ENCODE measurements around the gene DHX57.

The DHX57 gene, protein sequence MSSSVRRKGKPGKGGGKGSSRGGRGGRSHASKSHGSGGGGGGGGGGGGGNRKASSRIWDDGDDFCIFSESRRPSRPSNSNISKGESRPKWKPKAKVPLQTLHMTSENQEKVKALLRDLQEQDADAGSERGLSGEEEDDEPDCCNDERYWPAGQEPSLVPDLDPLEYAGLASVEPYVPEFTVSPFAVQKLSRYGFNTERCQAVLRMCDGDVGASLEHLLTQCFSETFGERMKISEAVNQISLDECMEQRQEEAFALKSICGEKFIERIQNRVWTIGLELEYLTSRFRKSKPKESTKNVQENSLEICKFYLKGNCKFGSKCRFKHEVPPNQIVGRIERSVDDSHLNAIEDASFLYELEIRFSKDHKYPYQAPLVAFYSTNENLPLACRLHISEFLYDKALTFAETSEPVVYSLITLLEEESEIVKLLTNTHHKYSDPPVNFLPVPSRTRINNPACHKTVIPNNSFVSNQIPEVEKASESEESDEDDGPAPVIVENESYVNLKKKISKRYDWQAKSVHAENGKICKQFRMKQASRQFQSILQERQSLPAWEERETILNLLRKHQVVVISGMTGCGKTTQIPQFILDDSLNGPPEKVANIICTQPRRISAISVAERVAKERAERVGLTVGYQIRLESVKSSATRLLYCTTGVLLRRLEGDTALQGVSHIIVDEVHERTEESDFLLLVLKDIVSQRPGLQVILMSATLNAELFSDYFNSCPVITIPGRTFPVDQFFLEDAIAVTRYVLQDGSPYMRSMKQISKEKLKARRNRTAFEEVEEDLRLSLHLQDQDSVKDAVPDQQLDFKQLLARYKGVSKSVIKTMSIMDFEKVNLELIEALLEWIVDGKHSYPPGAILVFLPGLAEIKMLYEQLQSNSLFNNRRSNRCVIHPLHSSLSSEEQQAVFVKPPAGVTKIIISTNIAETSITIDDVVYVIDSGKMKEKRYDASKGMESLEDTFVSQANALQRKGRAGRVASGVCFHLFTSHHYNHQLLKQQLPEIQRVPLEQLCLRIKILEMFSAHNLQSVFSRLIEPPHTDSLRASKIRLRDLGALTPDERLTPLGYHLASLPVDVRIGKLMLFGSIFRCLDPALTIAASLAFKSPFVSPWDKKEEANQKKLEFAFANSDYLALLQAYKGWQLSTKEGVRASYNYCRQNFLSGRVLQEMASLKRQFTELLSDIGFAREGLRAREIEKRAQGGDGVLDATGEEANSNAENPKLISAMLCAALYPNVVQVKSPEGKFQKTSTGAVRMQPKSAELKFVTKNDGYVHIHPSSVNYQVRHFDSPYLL (N-terminal part only)

DNA sequence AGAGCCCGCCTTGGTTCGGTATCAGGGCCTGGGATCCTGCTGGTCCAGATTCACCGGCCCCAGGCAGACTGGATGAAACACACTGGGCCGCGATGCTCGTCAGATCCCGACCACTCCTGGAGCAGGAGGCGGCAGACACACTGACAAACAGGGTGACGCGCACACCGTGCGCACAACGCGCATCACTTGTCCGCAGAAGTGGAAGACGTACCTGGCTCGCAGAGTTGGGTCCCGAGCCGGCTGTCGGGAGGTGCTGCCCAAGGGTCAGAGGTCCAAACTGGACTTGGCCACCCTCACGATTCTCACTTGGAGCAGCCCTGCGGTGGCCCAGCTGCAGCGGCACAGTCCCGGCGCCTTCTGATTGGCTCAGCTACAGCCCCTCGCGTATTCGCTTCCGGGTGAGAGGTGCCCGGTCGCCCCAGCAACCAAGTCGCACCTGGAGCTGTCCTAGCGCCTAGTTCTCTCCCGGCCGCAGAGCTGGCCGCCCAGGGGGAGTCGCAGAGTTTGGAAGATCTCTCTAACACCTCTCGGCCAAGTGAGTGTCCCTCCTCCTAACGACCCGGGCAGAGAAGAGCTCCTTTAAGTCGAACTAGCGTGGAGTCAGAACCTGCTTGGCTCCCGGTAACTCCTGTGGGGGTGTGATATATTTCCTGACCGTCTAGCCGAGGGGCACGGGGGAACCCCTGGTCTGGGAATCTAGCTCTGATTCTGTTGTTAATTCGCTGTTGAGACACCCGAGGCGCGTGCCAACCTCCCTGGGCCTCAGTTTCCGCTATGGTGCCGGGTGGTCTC, at the start of gene DHX57, which contains the start of gene MORN2:
Gene DHX57 (minus strand): TSS at position 359 of the 792 bp plus-strand sequence. CDS start 7,529 bp downstream, outside the sequence.
Gene MORN2 (plus strand): TSS at position 401 of the 792 bp plus-strand sequence.
- DNase-seq: peak; percentile 55 to 82

DNA sequence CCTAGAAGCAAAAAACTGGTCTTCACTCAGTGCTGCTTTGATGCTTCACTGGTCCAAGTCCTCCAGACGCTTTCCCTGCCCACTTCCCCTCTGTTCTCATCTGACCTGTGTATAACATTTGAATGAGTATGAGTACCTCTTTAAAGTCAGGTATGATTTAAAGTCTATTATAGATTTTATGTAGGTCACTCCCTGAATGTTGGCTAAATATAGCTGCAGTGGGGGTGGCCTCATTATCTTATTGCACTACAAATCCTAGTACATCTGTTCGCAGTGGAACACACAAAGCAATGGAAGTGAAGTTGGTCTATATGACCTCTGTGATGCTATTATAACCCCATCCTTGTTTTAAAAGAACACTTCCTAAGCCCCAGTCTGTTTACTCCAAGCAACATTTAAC, 47.2 kb upstream of the DHX57 start:
- DNase-seq: no peak

DNA sequence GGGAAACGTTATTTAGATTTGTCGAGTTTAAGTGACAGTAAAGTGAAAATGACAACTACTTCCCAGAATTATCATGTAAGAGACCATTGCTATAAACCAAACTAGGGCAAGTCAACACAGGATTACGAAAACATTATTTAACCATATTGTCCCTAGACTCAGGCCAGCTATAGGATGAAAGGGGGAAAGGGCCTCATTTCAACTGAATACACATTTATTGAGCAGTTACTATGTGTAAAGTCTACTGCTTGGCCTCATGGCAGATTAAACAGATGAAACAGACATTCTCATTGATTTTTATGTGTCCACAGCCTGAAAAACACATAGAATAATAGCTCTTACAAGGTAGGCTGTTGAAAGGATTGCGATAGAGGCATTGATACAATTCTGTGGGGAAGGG, 46.7 kb upstream of the DHX57 start:
- DNase-seq: no peak

DNA sequence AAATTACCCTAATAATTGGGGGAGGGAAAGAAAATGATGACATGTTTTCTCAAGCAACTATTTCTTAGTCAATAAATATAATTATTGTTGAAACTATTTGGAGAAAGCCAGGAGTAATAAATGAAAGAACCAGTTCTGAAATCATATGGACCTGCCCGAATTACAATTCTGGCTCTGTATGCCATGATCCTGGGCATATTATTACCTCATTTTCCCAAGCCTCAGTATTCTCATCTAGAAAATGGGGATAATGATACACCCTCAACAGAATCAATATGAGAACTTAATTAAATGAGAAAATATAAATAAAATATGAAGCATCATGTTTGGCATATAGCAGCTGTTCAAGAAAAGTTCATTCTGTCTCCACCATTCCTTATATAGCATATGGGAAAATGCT, 36.9 kb upstream of the DHX57 start:
- DNase-seq: no peak

DNA sequence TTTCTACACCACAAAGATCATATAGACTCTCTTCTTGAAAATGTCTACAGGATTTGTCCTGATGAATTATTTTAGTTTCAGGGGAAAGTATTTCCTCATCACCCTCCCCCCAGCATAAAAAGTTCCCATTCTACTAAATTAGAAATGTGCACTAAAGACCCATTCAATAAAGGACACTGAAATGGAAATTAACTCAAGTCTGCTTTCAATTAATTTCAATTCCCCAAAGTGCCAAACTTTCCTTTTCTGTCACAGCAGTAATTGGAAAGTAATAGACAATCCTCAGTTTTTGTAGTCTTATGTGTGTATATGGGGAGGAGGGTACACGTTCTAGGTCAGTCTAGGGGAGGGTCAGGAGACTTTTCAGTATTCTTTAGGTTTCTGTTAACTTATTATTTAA, 35.5 kb upstream of the DHX57 start:
- no peak for DNase-seq

DNA sequence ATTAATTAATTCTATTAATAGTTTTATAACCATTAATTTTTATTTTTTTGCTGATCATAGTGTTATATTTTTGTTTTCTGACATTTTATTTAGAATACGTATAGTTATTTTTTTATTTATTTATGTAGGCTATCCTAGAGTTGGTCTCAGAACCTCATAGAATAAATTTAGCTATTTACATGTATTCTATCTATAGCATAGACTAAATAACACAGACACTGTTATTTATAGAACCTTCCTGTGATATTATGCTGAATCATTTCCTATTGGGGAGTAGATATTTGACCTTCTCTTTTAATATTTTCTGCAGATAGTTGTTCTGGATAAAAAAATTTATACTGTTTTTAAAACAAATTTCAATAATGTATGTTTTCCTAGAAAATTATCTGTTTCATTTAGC, 34.1 kb upstream of the DHX57 start:
- no peak for DNase-seq

DNA sequence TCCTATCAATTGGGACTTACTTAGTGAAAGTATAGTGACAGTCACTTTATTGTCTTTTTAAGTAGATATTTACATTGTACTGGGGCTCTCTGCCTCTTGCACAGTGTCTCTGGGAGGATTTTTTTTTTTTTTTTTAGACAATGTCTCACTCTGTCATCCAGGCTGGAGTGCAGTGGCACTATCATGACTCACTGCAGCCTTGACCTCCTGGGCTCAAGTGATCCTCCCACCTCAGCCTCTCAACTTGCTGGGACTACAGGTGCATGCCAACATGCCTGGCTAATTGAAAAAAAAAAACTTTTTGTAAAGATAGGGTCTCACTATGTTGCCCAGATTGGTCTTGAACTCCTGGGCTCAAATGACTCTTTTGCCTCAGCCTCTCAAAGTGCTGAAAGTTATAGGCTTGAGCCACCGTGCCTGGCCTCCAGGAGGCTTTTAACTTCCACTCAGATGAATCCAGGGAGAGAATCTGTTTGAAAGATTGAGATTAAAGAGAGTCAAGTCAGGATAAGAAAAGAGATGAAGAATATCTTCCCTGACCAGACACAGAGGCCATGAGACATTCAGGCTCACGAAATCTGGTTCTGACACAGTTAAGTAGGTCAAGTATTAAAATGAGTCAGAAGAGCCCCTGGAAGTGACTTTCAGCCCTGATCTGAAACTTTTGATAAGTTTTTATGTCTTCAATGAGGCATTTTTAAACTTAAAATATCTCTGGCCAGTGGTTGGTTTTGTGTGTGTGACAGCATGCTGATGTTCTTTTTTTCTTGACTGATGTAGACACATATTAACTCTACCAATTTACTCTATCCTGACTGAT, 32.2 kb upstream of the DHX57 start:
- DNase-seq: no peak

DNA sequence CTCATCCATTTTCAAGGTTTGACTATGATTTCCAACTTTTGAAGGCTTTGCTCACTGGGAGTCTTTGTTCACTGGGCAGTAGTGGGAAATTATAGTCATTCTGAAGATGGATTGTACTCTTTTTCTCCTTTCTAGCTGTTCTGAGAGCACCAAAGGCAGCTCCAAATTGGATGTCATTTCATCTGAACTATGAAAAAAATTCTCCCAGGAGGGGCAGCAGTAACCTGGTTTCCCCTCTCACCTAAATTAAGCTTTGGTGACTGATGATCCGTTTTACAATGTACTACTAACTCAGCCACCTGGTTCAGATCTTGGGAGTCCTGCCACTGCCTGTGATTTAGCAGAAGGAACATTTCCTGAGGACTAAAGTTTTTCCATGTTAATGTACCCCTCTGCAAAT, 31.5 kb upstream of the DHX57 start:
- DNase-seq: no peak

DNA sequence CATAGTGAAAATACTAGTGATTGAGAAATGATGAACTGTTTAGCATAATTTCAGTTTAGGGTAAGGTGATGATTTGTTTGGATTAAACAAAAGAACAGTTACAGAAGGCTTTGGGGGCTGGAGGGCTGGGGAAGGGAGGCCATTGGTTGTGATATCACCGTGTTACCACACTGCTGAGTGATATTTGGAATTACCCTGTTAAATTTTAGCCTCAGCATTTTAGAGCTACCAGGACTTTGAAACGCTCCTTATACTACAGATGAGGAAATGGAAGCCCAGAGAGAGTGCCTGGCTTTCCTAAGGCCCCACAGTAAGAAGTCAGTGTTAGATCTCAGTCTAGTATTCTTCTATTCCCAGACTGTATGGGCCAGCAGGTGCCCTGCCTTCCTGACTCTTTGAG, 29.5 kb upstream of the DHX57 start:
- DNase-seq: no peak

DNA sequence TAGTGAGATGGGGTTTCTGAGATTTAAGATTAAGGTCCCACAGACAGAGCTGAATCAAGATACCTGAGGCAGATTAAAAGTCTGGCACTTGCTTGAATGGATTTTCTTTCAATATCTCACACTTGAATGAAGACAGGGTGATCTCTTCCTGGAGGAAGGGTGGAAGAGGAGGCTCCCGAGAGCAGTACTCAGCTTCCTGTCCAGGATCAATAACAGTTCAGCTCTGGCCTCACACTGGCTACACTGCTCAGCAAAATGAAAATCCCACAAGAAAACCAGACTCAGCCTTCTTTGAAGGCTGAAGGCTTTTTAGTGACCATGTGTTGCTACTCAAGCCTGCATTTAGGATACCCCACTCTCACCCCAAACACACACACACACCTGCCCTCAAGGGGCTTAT, 25.0 kb upstream of the DHX57 start:
- no peak for DNase-seq

DNA sequence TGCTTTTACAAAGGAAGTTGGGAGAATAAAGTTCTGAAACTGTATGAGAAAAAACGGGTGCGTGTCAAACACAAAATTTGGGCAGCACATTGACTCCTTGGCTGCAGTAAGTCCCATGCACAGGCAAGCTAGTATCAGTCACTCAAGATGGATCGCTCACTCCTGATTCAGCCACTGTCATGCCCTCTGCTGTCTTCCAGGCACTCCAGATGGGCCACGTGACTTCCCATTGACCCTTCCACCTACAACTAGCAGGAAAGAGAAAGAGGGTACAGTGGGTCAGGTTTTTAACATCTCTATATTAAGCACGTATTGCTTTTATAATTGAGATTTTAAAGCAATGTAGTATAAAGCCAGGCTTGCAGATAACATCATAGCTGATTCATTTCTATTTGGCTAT, 22.5 kb upstream of the DHX57 start:
- no peak for DNase-seq

DNA sequence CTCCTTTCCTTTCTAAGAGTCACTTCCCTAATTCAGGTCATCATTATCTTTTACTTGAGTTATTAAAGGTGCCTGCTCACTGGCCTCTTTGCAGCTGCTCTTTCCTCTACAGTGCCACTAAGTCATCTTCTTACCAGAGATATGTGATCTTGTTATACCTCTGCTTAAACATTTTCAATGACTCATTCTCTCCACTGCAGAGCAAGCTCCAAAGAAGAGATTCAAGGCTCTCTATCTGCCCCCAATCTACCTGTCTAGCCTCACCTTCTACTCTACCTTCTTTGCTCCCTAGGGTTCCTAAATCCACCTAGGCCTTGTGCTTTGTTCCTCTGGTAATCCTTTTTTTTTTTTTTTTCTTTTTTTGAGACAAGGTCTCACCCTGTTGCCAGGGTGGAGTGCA, 17.1 kb upstream of the DHX57 start:
- DNase-seq: no peak

DNA sequence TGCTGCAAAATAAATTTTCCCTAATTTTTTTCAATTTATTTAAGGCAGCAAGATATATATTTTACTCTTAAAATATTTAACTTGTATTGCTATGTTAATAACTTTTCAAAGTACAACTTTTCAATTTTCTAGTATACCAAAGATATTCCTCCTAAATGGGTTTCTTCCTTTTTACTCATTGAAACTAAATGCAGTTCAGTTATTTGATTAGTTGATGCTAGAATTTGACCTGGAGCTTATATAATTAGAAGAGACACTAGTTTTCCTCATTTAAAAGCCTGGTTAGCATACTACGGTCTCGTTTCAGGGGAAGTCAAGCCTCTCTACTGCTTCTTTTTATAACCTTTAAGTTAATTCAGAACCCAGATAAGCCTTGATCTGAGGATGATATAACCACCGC, 13.8 kb upstream of the DHX57 start, which contains the start of gene ARHGEF33:
Gene ARHGEF33 (plus strand): TSS at position 301 of the 400 bp plus-strand sequence. CDS start 29,573 bp downstream, outside the sequence.
- no peak for DNase-seq

DNA sequence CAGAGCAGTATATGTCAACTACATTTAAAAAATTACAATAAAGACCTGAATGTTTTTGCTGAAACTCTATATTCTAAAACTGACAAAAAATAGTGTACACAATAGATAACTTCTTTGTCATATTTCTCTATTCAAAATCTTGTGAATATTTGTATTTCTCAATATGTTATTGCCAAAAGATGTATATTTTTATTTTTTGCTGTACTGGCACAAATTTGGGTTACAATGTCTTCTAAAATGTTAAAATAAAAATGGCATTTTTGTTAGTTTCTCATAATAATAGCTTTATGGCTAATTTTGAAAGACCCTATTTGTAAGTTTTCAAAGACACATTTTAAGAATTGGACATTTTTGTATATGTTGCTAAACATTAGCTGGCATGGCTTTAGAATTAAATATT, 13.3 kb upstream of the DHX57 start:
- no peak for DNase-seq

DNA sequence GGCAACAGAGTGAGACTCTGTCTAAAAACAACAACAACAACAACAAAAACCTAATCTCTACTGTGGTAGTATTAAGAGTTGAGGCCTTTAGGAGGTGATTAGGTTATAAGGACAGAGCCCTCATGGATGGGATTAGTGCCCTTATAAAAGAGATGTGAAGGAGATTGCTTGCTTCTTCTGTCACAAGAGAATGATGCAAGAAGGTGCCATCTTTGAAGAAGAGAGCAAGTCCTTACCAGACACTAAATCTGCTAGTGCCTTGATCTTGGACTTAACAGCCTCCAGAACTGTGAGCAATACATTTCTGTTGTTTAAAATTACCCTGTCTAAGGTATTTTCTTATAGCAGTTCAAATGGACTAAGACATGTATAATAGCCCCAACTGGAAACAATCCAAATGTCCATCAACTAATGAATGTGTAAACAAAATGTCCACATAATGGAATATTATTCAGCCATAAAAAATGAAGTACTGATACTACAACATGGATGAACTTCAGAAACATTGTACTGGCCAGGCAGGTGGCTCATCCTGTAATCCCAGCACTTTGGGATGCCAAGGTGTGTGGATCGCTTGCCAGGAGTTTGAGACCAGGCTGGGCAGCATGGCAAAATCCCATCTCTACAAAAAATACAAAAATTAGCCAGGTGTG, 12.3 kb upstream of the DHX57 start:
- no peak for DNase-seq

DNA sequence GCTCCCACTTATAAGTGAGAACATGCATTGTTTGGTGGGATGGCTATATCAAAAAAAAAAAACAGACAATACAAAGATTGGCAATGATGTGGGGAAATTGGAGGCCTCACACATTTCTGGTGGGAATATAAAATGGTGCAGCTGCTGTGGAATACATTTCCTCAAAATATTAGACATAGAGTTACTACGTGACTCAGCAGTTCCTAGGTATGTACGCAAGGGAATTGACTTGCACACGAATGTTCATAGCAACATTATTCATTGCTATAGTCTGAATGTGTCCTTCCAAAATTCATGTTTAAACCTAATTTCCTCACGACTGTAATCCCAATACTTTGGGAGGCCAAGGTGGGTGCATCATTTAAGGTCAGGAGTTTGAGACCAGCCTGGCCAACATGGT, 11.6 kb upstream of the DHX57 start:
- DNase-seq: no peak

DNA sequence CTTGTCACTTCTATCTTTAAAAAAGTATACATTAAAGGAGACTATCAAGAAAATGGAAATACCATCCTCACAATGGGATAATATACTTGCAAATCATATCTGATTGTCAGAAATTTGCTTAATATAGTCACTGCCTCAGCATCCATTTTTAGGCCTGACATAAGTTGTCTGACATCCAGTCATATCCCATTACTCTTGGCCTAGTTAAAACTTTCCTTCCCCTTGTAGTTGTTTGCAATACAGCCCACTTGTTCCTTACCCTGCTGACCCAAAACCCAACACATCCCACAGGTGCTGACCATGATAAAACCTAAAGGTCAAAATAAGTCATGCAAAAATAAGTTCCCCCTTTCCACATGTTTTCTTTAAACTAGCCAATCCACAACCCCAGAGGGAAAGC, 10.3 kb upstream of the DHX57 start:
- DNase-seq: no peak

DNA sequence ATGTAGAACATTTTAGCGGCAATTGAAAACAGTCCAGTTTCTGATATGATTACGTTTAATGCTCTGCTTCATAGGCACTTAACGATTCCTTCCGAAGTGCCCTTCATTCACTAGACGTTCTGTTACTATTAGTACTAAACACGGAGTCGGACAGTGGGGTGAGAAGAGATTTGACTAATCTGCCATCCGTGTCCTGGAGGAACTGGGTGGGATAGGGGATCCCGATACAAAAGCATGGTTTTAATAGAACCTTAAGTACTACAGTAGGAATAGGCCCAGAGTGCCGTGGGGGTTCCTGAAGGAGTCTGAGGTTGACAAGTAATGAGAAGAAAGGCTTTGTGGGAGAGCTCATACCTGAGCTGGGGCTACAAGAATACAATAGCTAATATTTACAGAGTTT, 673 bp upstream of the DHX57 start:
- no peak for DNase-seq

DNA sequence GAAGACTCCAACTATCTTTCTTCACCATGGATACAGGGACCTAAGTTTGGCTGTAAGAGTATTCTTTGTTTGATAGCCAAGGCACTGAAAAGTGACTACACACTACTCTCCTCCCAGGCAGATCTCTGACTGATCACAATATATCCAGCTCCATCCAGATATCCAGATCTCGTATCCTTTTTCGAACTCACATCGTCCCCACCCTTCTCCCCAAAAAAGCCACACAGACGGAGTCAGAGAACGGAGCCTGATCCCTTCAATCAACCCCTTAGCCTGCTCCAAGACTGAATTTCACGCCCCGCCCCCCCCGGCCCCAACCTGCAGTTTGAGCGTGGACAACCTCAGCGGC, 533 bp downstream of the DHX57 start:
- peak in 1 of 2 donors; percentile 31 for DNase-seq

DNA sequence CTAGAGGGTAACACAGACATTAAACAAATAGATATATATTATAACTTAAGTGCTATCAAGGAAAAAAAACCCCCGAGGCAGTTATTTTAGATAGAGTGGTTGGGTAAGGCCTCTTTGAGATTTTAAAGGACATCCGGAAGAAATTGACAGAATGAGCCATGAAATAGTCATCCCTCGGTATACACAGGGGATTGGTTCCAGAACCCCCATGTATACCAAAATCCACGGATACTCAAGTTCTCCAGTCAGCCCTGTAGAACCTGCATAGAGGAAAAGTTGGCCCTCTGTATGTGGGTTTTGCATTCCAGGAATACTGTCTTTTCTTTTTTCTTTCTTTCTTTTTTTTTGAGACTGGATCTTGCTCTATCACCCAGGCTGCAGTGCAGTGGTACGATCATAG, 2.0 kb downstream of the DHX57 start:
- DNase-seq: no peak

DNA sequence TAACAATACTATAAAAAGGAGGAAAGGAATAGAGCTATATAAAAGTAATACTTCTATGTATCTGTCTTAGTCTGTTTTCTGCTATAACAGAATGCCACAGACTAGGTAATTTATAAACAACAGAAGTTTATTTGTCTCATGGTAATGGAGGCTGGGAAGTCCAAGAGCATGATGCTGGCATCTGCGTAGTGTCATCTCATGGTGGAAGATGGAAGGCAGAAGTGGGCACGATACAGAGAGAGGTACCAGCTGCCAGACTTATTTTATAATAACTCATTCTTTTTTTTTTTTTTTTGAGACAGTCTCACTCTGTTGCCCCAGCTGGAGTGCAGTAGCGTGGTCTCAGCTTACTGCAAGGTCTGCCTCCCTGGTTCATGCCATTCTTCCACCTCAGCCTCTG, 4.3 kb downstream of the DHX57 start:
- DNase-seq: no peak

Data from hippocampal formation (tissue), 2 donors.